HG02840 (cell line): Measurements from ENCODE around the gene CEACAM21.

ENCODE experiments used
- ATAC-seq: cut with Tn5 transposase; IDR thresholded peaks from one replicate; pipeline ENCODE4 v1.9.1; 2021; ENCODE audit warnings: mild to moderate bottlenecking, moderate library complexity, moderate number of reproducible peaks; ENCODE audit not compliant: unreplicated experiment, low FRiP score

Gene CEACAM21

GRCh38 chr19:41584260-41584810 is 8.4 kb downstream of the CEACAM21 start:
- ATAC-seq: no peak

- ATAC-seq: no peak
Measured at GRCh38 chr19:41584931-41585330, 9.0 kb downstream of the CEACAM21 start.

DNA sequence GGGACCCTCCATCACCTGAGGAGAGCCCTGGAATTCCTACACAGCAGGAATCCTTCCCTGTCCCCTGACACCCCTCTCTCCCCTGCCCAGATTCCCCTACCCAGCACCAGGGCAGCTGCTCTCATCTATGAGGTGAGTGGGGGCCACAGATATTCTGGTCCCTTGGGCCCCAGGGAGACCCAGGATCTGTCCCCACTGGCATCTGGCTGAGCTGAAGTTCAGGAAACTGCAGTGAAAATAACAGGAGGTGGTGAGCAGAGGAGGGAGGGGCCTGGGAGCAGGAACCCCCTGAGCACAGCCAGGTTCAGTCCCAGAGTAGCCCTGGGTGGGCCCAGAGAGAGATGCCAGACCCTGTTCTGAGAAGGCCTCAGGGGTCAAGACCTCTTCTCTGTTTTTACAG is 10.1 kb downstream of the CEACAM21 start:
- no peak for ATAC-seq

GRCh38 chr19:41587101-41587837 is 11.3 kb downstream of the CEACAM21 start:
- no peak for ATAC-seq

DNA sequence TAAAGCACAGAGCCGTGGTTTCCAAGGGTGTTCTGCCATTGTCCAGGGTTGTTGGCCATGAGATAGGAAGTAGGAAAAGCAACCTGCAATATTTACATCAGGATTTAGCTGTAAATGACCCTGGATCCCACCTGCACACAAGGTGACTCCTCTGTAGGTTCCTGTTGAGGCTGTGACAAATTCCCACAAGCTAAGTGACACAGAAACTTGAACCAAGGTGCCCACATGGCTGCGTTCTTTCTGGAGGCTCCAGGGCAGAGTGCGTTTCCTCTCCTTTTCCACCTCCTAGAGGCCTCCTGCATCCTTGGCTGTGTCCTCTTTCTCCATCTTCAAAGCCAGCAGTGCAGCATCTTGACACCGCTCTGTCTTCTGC is 11.9 kb downstream of the CEACAM21 start:
- ATAC-seq: no peak

DNA sequence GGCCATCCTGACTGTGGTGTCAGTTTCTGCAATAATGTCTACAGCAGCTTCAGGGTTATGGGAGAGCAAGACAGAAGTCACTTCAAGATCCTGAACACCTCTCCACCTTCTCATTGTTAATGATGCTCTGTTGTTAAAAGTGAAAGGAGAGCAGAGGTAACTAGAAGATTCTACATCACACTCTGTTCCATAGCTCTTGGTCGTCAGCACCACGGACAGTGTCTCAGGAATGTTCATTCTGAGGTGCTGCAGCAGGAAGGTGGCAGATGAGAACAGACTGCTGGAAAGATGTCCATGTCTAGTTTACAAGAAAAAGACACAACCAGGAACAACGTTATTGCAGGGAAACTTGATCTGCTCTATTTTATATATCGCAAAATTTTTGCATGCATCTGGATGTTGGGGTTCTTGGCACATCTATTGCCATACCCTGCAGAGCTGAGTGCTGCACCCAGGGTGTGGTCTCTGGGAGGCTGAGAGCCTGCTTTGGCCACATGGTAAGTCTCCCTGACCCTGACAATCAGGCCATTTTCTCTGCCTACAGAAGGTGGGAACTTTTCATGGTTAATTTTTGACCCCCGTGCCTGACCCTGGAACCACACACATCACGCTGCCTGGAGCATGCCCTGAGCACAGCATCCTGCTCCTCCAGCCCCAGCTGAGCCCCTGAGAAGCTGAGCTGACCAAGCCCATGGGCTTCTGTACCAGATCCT is 12.7 kb downstream of the CEACAM21 start:
- no peak for ATAC-seq

DNA sequence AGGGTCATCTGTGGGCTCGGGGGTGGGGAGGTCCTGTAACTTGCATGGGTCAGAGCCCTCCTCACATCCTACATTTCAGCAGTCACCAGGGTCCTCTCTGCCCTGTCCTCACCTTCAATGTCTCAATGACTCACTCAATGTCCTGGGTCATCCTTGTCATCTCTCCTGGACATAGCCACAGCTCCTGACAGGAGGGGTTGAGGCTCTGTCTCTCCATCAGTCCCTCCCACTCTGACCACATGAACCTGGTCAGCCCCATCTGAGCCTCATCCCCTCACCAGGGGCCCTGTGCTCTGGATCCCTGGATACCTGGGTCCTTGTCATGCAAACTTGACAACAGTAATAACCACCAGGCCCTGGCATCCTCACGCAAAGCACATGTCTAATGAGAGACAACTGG is 13.4 kb downstream of the CEACAM21 start:
- no peak for ATAC-seq

DNA sequence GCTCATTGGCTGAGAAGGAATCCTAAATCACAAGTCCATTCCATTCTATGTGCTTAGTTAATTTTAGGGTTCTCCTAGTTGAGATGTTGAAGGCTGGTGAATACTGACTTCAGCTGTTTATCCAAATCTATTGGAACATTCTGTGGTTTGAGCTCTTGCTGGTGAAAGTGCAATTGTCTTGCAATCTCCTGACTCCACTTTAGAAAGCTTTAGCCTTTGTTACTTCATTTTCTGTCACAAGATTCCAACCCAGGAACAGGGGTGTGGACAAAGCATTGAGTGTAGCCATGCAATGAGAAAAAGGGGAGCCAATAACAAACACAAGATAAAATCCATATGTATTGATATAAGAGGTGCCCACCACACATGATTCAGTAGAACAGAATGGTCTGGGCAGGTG is 15.0 kb downstream of the CEACAM21 start:
- no peak for ATAC-seq

GRCh38 chr19:41591951-41592562 is 16.1 kb downstream of the CEACAM21 start:
- no peak for ATAC-seq

- ATAC-seq: no peak
Measured at GRCh38 chr19:41595258-41595889, 19.4 kb downstream of the CEACAM21 start.

DNA sequence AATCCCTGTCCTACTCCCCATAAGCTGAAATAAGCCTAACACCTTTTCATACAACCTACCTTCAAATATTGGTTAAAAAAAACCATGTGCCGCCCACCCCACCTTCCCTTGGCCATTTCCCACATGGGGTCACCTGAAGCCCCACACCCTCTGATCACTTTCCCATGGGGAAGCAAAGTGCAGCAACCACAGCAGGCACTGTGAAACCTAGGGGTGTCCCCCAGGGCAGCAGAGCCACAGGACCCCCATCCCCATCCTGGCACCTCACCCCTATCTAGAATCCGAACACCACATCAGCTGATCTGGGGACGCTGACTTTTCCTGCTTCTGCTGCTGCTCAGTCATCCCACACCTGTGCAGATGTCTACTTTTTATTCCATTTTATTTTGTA is 19.9 kb downstream of the CEACAM21 start:
- ATAC-seq: no peak

DNA sequence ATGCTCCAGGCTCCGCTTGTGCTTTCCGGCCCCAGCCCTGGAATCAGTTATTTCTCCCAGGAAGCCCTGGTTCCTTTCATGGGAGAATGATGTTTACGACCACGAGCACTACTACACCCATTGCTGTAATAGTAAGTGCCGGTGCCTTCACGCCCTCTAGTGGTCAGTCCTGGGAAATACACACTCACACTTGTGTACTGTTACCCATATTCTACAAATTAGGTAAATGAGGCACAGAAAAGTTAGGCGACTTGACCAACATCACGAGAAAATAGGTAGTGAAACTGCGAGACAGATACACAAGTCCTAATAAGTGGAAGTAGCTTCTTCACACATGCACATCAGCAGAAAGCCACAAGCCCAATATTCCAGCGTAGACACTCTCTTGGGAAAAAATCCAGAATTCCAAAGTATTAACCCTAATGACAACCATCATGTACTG is 21.7 kb downstream of the CEACAM21 start:
- no peak for ATAC-seq

- ATAC-seq: no peak
Measured at GRCh38 chr19:41599175-41599966, 23.4 kb downstream of the CEACAM21 start.

DNA sequence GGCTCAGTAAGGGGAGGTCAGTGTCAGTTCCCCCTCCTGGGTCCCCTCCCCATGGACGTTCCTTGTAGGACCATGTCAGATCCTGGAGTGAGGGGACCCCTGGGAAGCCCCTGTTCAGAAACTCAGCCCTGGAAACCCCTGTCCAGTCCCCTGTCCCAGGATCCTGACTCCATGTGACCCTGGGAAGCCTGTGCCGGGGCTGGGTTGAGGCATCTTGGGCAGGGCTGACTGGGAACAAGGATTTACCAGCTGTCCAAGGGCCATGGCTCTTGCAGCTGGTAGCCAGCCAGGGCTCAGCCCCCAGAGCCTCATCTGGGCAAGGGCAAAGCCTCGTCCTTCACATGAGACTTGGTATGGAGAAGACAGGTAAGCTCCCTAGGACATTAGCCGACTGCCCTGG is 25.8 kb downstream of the CEACAM21 start:
- ATAC-seq: no peak

GRCh38 chr19:41604831-41605230 is 28.9 kb downstream of the CEACAM21 start:
- ATAC-seq: no peak

DNA sequence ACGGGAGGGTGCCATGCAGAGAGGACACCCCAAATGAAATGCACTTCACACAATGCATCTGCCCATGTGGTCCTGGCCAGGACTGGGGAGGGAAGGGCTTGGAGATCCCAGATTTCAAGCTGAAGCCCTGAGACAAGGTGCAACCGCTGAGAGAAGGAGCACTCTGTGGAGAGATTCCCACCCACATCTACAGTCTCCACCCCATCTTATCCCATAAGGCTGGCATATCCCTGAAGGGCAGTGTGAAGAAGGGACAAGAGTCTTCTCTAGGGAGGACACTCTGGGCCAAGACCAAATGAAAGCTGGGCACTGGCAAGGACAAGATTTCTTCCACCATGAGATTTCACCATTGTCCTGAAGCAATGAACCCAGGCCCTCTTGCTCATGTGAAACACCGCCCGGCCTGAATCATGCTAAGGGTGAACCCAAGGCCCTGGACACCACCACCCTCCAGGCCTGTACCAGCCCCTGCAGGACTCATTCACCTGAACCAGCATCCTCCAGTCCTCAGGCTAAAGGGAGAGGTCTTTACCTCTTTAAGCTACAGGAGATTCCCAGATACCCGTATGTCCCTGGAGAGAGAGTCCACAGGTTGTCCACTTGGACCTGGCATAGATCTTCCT is 30.4 kb downstream of the CEACAM21 start:
- ATAC-seq: no peak

DNA sequence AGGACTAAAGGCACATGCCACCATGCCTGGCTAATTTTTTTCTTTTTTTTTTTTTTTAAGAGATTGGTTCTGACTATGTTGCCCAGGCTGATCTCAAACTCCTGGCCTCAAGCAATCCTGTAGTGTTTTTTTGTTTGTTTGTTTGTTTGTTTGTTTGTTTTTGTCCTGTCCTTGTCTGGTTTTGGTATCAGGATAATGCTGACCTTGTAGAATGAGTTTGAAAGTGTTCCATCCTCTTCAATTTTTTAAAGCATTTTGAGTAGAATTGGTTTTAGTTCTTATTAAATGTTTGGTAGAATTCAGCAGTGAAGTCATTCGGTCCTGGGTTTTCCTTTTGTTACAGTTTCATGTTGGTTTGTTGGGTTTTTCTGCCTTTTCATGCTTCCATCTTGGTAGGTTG is 31.7 kb downstream of the CEACAM21 start:
- ATAC-seq: no peak

GRCh38 chr19:41610789-41611188 is 34.8 kb downstream of the CEACAM21 start:
- ATAC-seq: no peak

DNA sequence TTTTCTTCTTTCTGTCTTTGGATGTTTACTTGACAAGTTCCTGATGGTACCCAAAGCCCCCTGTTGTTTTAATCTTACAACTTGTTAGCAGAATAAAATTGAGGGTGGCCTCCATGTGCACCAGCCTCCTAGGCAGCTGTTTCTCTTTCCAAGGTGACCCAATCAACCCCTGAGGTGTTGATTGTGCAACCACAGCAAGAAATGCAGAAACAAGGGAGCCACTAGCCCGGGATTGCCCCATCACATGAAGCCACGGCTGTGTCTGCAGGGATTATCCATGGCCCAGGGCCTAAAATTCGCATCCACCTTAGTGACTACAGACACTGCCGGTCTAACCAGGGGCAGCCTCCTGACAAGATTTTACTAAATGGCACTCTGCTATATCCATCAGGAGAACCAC is 36.5 kb downstream of the CEACAM21 start:
- ATAC-seq: no peak

DNA sequence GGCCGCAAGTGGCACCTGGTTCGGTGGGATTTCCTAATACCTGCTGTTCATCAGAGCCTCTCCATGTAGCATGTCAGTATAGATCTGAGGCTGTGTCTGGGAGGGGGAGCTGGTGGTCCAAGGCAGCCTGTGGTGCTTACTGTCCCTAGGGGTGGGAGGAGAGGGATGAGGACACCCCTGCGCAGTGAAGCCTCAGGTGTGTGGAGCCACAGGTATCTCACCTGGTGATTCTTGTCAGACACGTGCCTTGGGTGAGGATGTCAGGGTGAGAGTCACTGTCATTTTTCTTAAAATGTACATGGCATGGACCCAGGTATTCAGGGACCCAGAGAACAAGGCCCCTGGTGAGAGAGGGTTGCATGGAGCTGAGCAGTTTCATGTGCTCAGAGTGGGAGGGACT is 39.2 kb downstream of the CEACAM21 start:
- no peak for ATAC-seq
